ENCODE results near the gene NEK3.
"Not testable (repeated sequence)": the region's sequence is repeated elsewhere in the genome, so short reads cannot be mapped to it uniquely, and the experiment has no call there.

DNA sequence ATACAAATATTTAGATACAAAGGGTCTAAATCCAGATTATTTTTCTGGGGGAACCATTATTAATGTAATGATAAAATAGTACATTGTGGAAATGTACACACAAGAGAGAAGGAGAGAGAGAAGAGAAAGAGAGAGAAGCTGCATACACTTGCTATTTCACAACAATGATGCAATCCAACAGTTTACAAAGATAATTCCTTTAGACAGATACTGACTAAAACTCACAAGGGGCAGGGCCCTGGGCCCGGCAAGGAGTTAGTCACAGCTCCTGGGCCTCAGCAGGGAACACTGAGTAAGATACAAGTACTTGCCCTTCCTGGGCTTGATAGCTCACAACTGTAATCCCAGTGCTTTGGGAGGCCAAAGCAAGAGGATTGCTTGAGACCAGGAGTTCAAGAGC lies 44.5 kb upstream of the NEK3 start:
- TF ChIP-seq, protein P1, sequence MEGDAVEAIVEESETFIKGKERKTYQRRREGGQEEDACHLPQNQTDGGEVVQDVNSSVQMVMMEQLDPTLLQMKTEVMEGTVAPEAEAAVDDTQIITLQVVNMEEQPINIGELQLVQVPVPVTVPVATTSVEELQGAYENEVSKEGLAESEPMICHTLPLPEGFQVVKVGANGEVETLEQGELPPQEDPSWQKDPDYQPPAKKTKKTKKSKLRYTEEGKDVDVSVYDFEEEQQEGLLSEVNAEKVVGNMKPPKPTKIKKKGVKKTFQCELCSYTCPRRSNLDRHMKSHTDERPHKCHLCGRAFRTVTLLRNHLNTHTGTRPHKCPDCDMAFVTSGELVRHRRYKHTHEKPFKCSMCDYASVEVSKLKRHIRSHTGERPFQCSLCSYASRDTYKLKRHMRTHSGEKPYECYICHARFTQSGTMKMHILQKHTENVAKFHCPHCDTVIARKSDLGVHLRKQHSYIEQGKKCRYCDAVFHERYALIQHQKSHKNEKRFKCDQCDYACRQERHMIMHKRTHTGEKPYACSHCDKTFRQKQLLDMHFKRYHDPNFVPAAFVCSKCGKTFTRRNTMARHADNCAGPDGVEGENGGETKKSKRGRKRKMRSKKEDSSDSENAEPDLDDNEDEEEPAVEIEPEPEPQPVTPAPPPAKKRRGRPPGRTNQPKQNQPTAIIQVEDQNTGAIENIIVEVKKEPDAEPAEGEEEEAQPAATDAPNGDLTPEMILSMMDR (IDR thresholded peaks at IDR 0.05): not testable (repeated sequence)
- not testable (repeated sequence) for TF ChIP-seq SIN3A (IDR thresholded peaks at IDR 0.05; ENCODE audit: borderline replicate concordance, insufficient read depth, low read depth, low read length); POLR2AphosphoS5 (IDR thresholded peaks at IDR 0.05; ENCODE audit: low read depth, low read length)
